Esophagus squamous epithelium (tissue), 4 donors: ENCODE results near the gene SHQ1.

Experiments used
- CTCF ChIP-seq, 6 experiments: fragments of 450-650 bp in 4 of 6; fragments of 200-600 bp in 2 of 6; sonication (generic) in 2 of 6; IDR thresholded peaks; one replicate each; pipeline ENCODE4 v1.5.1; 2016 to 2019; ENCODE audit warnings: antibody characterized with exemption in 6 of 6, mild to moderate bottlenecking in 4 of 6, moderate library complexity in 4 of 6
- POLR2A ChIP-seq, 4 donors: fragments of 450-650 bp; IDR thresholded peaks; one replicate each; pipeline ENCODE4 v1.6.1; 2017; ENCODE audit warnings: antibody characterized with exemption in 4 of 4, mild to moderate bottlenecking in 4 of 4, moderate library complexity in 3 of 4

- TF ChIP-seq POLR2A (IDR thresholded peaks at IDR 0.05) (no peak), CTCF (IDR thresholded peaks at IDR 0.05) (no peak)
These were observed 3.7 kb downstream of the SHQ1 start for GRCh38 chr3:72844436-72844993.
